ENCODE measurements around the gene PDZK1.
A peak's percentile ranks its signal among the peaks of the same experiment; 100 is the strongest.
"Not testable (repeated sequence)": the region's sequence is repeated elsewhere in the genome, so short reads cannot be mapped to it uniquely, and the experiment has no call there.

PDZK1 gene

GRCh38 chr1:145707183-145707867, at the start of gene PDZK1:
Gene PDZK1 (minus strand): TSS chr1:145707368. CDS start chr1:145688021, 19,347 bp downstream.
- DNase-seq (ENCODE audit: low read depth in 2 of 2), result no peak

- no peak for DNase-seq (ENCODE audit: low read depth in 2 of 2)
These were observed 44.4 kb upstream of the PDZK1 start for GRCh38 chr1:145751491-145752037.

- no peak for DNase-seq (ENCODE audit: low read depth in 2 of 2)
These were observed 43.3 kb upstream of the PDZK1 start for GRCh38 chr1:145750426-145750825.

GRCh38 chr1:145747398-145748247, 40.5 kb upstream of the PDZK1 start:
- DNase-seq (ENCODE audit: low read depth in 2 of 2), result no peak

GRCh38 chr1:145740269-145740668, 33.1 kb upstream of the PDZK1 start:
- no peak for DNase-seq (ENCODE audit: low read depth in 2 of 2)

- no peak for DNase-seq (ENCODE audit: low read depth in 2 of 2)
These were observed 29.0 kb upstream of the PDZK1 start for GRCh38 chr1:145736191-145736590.

- no peak for DNase-seq (ENCODE audit: low read depth in 2 of 2)
These were observed 23.7 kb upstream of the PDZK1 start for GRCh38 chr1:145730900-145731299.

- DNase-seq (ENCODE audit: low read depth in 2 of 2), result no peak
These were observed 23.3 kb upstream of the PDZK1 start for GRCh38 chr1:145730467-145730866.

- DNase-seq (ENCODE audit: low read depth in 2 of 2), result no peak
These were observed 22.7 kb upstream of the PDZK1 start for GRCh38 chr1:145729666-145730436.

- DNase-seq (ENCODE audit: low read depth in 2 of 2), result no peak
These were observed 22.0 kb upstream of the PDZK1 start for GRCh38 chr1:145729196-145729595.

- DNase-seq (ENCODE audit: low read depth in 2 of 2), result not testable (repeated sequence)
These were observed 19.0 kb upstream of the PDZK1 start for GRCh38 chr1:145726193-145726592.

GRCh38 chr1:145720878-145721671, 13.9 kb upstream of the PDZK1 start:
- peak; percentile 57 to 65 for DNase-seq (ENCODE audit: low read depth in 2 of 2)

GRCh38 chr1:145720556-145720877, 13.3 kb upstream of the PDZK1 start:
- DNase-seq (ENCODE audit: low read depth in 2 of 2), result no peak

- no peak for DNase-seq (ENCODE audit: low read depth in 2 of 2)
These were observed 12.3 kb upstream of the PDZK1 start, which contains the start of gene CD160 for GRCh38 chr1:145719230-145720079. Gene CD160 (plus strand): TSS chr1:145719499. CDS start chr1:145728328, 8,829 bp downstream.

GRCh38 chr1:145718465-145718864, 11.3 kb upstream of the PDZK1 start:
- DNase-seq (ENCODE audit: low read depth in 2 of 2), result not testable (repeated sequence)

GRCh38 chr1:145717833-145718232, 10.7 kb upstream of the PDZK1 start:
- no peak for DNase-seq (ENCODE audit: low read depth in 2 of 2)

GRCh38 chr1:145716641-145717345, 9.6 kb upstream of the PDZK1 start:
- no peak for DNase-seq (ENCODE audit: low read depth in 2 of 2)

GRCh38 chr1:145714524-145715111, 7.5 kb upstream of the PDZK1 start:
- no peak for DNase-seq (ENCODE audit: low read depth in 2 of 2)

GRCh38 chr1:145711213-145711651, 4.1 kb upstream of the PDZK1 start:
- DNase-seq (ENCODE audit: low read depth in 2 of 2), result no peak
